Gastrocnemius medialis (tissue), 4 donors: ENCODE data around the gene DCAF6. TPM values are rescaled to one million over a fixed set of nuclear protein-coding genes. Genes with fewer than 3 reads are reported as not detected.

Experiments used
- ATAC-seq, 2 donors: fragments of 150-250 bp; one replicate each; pipeline ENCODE4 v1.9.1; 2016
- DNase-seq, 2 donors: peaks; one replicate each; pipeline ENCODE4 v3.0.0-alpha.2; 2019
- H3K27ac ChIP-seq, 4 donors: fragments of 200-600 bp; sonication (generic); 1 replicate in 1 of 4; 2 replicates in 3 of 4; pipeline ENCODE4 v1.5.1; 2016 to 2018; ENCODE audit warnings: mild to moderate bottlenecking in 2 of 4, moderate library complexity in 1 of 4
- H3K27me3 ChIP-seq, 3 donors: fragments of 200-600 bp; sonication (generic) in 2 of 3; 1 replicate in 1 of 3; 2 replicates in 2 of 3; pipeline versions ENCODE4 v1.5.1 to v1.6.0; 2016 to 2019; ENCODE audit warnings: mild to moderate bottlenecking in 1 of 3, moderate library complexity in 1 of 3
- H3K36me3 ChIP-seq, 2 donors: fragments of 200-600 bp; sonication (generic) in 1 of 2; one replicate each; pipeline ENCODE4 v1.5.1; 2017 to 2018
- H3K4me1 ChIP-seq, 2 donors: fragments of 200-600 bp; sonication (generic) in 1 of 2; one replicate each; pipeline ENCODE4 v1.5.1; 2016 to 2017; ENCODE audit warnings: mild to moderate bottlenecking in 2 of 2
- H3K4me3 ChIP-seq, 4 donors: fragments of 200-600 bp; sonication (generic) in 3 of 4; 1 replicate in 1 of 4; 2 replicates in 3 of 4; pipeline ENCODE4 v1.5.1; 2016 to 2019; ENCODE audit warnings: mild to moderate bottlenecking in 2 of 4
- H3K9me3 ChIP-seq, 3 donors: fragments of 200-600 bp; sonication (generic) in 2 of 3; 1 replicate in 1 of 3; 2 replicates in 2 of 3; pipeline ENCODE4 v1.5.1; 2016 to 2019
- CTCF ChIP-seq, 5 experiments: fragments of 450-650 bp in 3 of 5; fragments of 200-600 bp in 2 of 5; sonication (generic) in 2 of 5; IDR thresholded peaks in 4 of 5; conservative IDR thresholded peaks in 1 of 5; 1 replicate in 4 of 5; 2 replicates in 1 of 5; pipeline ENCODE4 v1.5.1; 2016 to 2019; ENCODE audit warnings: antibody characterized with exemption in 5 of 5, mild to moderate bottlenecking in 3 of 5, moderate library complexity in 3 of 5
- POLR2A ChIP-seq, 2 donors: fragments of 450-650 bp; IDR thresholded peaks; one replicate each; pipeline ENCODE4 v1.6.1; 2017; ENCODE audit warnings: antibody characterized with exemption in 2 of 2, mild to moderate bottlenecking in 2 of 2, moderate library complexity in 2 of 2
- in situ Hi-C, 4 donors: fragments of 200-750 bp; cut with MboI; loops; one replicate each; pipeline versions ENCODE4 v1.15.0 to v1.8.0; 2017; ENCODE audit warnings: low sequenced_read_pairs in 4 of 4
- intact Hi-C: fragments of 100-400 bp; cut with DNase I; formaldehyde crosslinking; loops from one replicate; pipeline ENCODE4 v1.15.1; 2023; ENCODE audit warnings: low total_unique reads
- total RNA-seq, 4 donors: library from RNA; depleted of rRNA; stranded (reverse); fragments of >200 nt; gene quantifications; one replicate each; pipeline versions ENCODE4 v1.1.0 to v1.2.3, GENCODE V29; 2016

Gene DCAF6
- total RNA-seq, 4 donors from 2014 or later = 365 to 466 (median 389) TPM

GRCh38 chr1:167936930-167937708 lies 636 bp downstream of the DCAF6 start, which contains the start of gene MPC2:
Gene MPC2, minus strand, starts transcription at chr1:167937072. Its CDS starts 1,231 bp downstream, at chr1:167935841.
- ATAC-seq (peak; percentile 38 to 53), DNase-seq (peak; percentile 76 to 77)
- H3K4me1 ChIP-seq = peaks cover 53 to 55% of the 10 kb centered on the region in 2 donors
- no peaks in the 10 kb centered on the region for H3K9me3 ChIP-seq
- peak within 1 kb of the TSS; percentile 94 to 99 (median 98) for H3K27ac ChIP-seq
- TF ChIP-seq POLR2A (IDR thresholded peaks at IDR 0.05) (peak; percentile 33 to 70), CTCF (IDR thresholded peaks at IDR 0.05 in 4 of 5, conservative IDR thresholded peaks at IDR 0.05 in 1 of 5) (no peak)
- no peaks in the 10 kb centered on the region for H3K36me3 ChIP-seq
- intact Hi-C loops (loop anchor here (2.0 to 10.0 kb wide), 9 partner anchors 115 to 1550 kb away; partner anchors contain the start of genes CREG1, POU2F1 and SLC19A2), in situ Hi-C loops (loop anchor here in 2 of 4 donors (25.0 kb wide), 3 partner anchors 225 to 1550 kb away; partner anchors contain the start of genes ATP1B1 (in 1 of the 2), MPZL1 (in 1 of the 2) and SLC19A2 (in 1 of the 2))
- H3K27me3 ChIP-seq = no peaks in the 10 kb centered on the region
- peak within 1 kb of the TSS; percentile 76 to 94 (median 90) for H3K4me3 ChIP-seq

GRCh38 chr1:167937709-167938010 lies 1.2 kb downstream of the DCAF6 start:
- DNase-seq = no peak
- intact Hi-C loops (loop anchor here (2.0 to 10.0 kb wide), 9 partner anchors 115 to 1550 kb away; partner anchors contain the start of genes CREG1, POU2F1 and SLC19A2), in situ Hi-C loops (loop anchor here in 2 of 4 donors (25.0 kb wide), 3 partner anchors 225 to 1550 kb away; partner anchors contain the start of genes ATP1B1 (in 1 of the 2), MPZL1 (in 1 of the 2) and SLC19A2 (in 1 of the 2))
- Histone ChIP-seq H3K4me1 (peaks cover 49 to 50% of the 10 kb centered on the region in 2 donors), H3K27me3 (no peaks in the 10 kb centered on the region), H3K9me3 (no peaks in the 10 kb centered on the region), H3K27ac (peak overlapping the region; percentile 94 to 99 (median 98)), H3K36me3 (no peaks in the 10 kb centered on the region), H3K4me3 (peak overlapping the region; percentile 76 to 94 (median 90))
- ATAC-seq = no peak
- TF ChIP-seq POLR2A (IDR thresholded peaks at IDR 0.05) (no peak), CTCF (IDR thresholded peaks at IDR 0.05 in 4 of 5, conservative IDR thresholded peaks at IDR 0.05 in 1 of 5) (no peak)

- peak overlapping the region; percentile 94 to 99 (median 98) for H3K27ac ChIP-seq
- no peaks in the 10 kb centered on the region for H3K36me3 ChIP-seq
- intact Hi-C loops = loop anchor here (5.0 to 10.0 kb wide), 7 partner anchors 114 to 1549 kb away; partner anchors contain the start of genes CREG1, POU2F1 and SLC19A2
- H3K4me3 ChIP-seq = peak overlapping the region; percentile 76 to 94 (median 90)
- no peak for ATAC-seq
- peaks cover 44 to 49% of the 10 kb centered on the region in 2 donors for H3K4me1 ChIP-seq
- no peaks in the 10 kb centered on the region for H3K27me3 ChIP-seq
- TF ChIP-seq CTCF (IDR thresholded peaks at IDR 0.05 in 4 of 5, conservative IDR thresholded peaks at IDR 0.05 in 1 of 5) (no peak), POLR2A (IDR thresholded peaks at IDR 0.05) (no peak)
- H3K9me3 ChIP-seq = no peaks in the 10 kb centered on the region
- DNase-seq = no peak
- in situ Hi-C loops = loop anchor here in 2 of 4 donors (25.0 kb wide), 3 partner anchors 226 to 1549 kb away; partner anchors contain the start of genes ATP1B1 (in 1 of the 2), MPZL1 (in 1 of the 2) and SLC19A2 (in 1 of the 2)
These were observed 1.7 kb downstream of the DCAF6 start for GRCh38 chr1:167938080-167938636.

- Histone ChIP-seq H3K36me3 (no peaks in the 10 kb centered on the region), H3K4me1 (peaks cover 27 to 28% of the 10 kb centered on the region in 2 donors), H3K27ac (peak overlapping the region in 2 of 4 donors; percentile 38 to 62), H3K4me3 (no peak overlapping the region), H3K27me3 (no peaks in the 10 kb centered on the region), H3K9me3 (no peaks in the 10 kb centered on the region)
- in situ Hi-C loops (loop anchor here in 2 of 4 donors (25.0 kb wide), 3 partner anchors 228 to 1547 kb away; partner anchors contain the start of genes ATP1B1 (in 1 of the 2), MPZL1 (in 1 of the 2) and SLC19A2 (in 1 of the 2)), intact Hi-C loops (no loop called here)
- TF ChIP-seq POLR2A (IDR thresholded peaks at IDR 0.05) (no peak), CTCF (IDR thresholded peaks at IDR 0.05 in 4 of 5, conservative IDR thresholded peaks at IDR 0.05 in 1 of 5) (no peak)
- no peak for ATAC-seq
- DNase-seq = no peak
These were observed 3.8 kb downstream of the DCAF6 start for GRCh38 chr1:167940264-167940663.
